ENCODE data around the gene RSAD1.

Gene RSAD1

DNA sequence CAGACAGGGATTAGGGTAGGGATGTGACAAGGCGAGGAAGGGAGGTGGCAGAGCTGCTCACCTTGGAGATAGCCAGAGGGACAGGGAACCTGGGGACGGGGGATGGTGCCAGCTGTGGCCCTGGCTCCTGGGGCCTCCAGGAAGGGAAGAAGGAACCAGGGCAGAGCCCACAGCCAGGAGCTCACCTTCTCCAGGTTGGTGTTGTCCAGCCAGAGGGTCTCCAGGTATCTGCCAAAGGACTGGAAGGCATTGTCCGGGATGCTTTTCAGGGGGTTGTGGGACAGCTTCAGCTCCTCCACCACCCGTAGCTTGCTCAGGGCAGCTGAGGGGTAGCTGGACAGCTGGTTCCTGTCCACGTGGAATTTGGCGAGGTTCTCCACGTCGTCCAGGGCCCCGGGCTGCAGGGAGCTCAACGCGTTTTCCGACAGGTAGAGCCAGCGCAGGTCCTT, 10.8 kb upstream of the RSAD1 start:
- no peak overlapping the region for H3K4me3 ChIP-seq (ENCODE audit: low read depth, low read length)
- TF ChIP-seq, protein P1, sequence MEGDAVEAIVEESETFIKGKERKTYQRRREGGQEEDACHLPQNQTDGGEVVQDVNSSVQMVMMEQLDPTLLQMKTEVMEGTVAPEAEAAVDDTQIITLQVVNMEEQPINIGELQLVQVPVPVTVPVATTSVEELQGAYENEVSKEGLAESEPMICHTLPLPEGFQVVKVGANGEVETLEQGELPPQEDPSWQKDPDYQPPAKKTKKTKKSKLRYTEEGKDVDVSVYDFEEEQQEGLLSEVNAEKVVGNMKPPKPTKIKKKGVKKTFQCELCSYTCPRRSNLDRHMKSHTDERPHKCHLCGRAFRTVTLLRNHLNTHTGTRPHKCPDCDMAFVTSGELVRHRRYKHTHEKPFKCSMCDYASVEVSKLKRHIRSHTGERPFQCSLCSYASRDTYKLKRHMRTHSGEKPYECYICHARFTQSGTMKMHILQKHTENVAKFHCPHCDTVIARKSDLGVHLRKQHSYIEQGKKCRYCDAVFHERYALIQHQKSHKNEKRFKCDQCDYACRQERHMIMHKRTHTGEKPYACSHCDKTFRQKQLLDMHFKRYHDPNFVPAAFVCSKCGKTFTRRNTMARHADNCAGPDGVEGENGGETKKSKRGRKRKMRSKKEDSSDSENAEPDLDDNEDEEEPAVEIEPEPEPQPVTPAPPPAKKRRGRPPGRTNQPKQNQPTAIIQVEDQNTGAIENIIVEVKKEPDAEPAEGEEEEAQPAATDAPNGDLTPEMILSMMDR (conservative IDR thresholded peaks at IDR 0.05; ENCODE audit: low read depth, low read length): no peak
- DNase-seq (ENCODE audit: low read depth): no peak

DNA sequence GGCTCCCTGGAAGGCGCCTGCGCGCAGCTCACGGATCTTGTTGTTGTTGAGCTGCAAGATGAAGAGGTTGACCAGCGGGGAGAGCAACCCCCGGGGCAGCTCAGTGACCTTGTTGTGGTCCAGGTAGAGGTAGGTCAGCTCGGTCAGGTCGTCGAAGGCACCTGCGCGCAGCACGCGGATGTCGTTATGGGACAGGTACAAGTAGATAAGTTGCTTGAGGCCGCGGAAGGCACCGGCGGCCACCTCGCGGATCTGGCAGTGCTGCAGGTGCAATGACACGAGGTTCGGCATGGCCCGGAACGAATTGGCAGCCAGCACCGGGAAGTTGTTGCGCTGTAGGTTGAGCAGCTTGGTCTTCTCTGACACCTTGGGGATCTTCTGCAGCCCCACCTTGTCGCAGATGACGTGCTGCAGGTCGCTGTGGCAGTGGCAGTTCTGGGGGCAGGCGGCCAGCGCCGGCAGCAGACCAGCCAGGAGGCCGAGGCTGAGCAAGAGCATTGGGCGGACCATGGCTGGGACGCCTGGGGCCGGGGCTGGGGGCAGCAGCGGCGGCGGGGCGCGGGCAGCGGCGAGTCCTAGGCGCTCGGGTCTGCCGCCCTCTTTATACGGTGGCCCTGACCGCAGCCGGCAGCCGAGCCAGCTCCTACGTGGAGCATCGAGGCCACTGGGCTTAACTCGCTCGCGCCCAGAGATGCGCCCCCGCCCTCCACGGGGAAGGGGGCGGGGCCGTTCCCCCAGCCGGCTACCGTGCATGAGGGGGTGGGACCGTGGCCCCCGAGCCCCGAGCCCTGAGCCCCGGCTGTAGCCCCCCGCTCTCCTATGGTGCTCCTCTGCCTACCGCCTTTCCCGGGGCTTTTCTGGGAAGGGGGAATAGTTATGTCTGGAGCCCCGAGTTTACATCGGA, 10.1 kb upstream of the RSAD1 start, which contains the start of gene CHAD:
Gene CHAD, minus strand, starts transcription at position 577 of the 904 bp plus-strand sequence. Its CDS starts 67 bp downstream, at position 510.
- no peak for DNase-seq (ENCODE audit: low read depth)
- peak within 1 kb of the TSS; percentile 35 for H3K4me3 ChIP-seq (ENCODE audit: low read depth, low read length)
- TF ChIP-seq, protein P1 (conservative IDR thresholded peaks at IDR 0.05; ENCODE audit: low read depth, low read length): no peak

DNA sequence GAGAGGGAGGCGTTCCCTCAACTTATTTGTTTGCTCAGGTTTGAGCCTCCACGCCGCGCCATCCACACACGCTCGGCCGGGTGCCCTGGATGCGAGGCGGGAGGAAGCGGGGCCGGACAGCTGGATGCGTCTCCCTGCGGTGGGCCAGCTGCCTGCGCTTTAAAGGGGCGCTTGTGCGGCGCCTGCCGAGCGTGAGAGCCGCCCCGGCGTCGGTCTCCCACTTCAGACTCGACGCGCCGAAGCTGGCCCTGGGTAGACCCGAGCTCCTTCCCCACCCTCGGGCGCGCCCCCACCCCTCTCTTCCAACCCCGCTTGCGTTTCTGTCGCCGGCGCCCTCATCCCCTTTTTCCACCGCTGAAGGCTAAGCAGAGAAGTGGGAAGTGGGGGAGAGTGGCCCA, 9.5 kb upstream of the RSAD1 start:
- H3K4me3 ChIP-seq (ENCODE audit: low read depth, low read length): peak overlapping the region; percentile 35

DNA sequence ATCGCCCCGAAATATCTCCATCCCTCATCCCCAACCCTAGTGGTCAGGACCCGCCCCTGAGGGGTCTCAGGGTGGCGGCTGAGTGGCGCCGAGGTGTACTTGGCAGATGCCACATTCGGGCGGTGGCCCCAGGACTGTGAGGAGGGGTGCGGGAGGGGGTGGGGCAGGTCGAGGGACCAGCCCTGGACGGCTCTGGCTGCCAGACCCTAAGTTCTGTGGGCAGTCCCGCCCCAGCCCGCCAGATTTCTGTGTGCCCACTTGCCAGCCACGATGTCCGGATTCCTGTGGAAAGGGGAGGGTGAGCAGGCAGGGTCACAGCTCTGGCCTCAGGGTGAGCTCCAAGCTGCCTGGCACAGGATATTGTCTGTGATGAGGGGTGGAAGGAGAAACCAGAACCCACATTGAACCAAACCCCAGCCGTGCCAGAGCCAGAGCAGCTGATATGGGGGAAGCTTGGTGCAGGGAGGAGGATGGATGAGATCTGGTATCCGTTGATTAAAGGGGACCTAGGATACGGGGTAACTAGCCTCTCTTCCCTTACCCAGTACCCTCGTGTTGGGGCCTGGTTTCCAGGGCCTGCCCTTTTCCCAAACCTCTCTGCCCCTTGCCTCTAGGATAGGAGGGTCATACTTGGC, 8.9 kb upstream of the RSAD1 start:
- no peak for DNase-seq (ENCODE audit: low read depth)
- no peak overlapping the region for H3K4me3 ChIP-seq (ENCODE audit: low read depth, low read length)
- TF ChIP-seq, protein P1 (conservative IDR thresholded peaks at IDR 0.05; ENCODE audit: low read depth, low read length): no peak

More for the DNA sequence above, 9.5 kb upstream of the RSAD1 start:
- TF ChIP-seq, protein P1 (conservative IDR thresholded peaks at IDR 0.05; ENCODE audit: low read depth, low read length): no peak
- DNase-seq (ENCODE audit: low read depth): peak; percentile 14

DNA sequence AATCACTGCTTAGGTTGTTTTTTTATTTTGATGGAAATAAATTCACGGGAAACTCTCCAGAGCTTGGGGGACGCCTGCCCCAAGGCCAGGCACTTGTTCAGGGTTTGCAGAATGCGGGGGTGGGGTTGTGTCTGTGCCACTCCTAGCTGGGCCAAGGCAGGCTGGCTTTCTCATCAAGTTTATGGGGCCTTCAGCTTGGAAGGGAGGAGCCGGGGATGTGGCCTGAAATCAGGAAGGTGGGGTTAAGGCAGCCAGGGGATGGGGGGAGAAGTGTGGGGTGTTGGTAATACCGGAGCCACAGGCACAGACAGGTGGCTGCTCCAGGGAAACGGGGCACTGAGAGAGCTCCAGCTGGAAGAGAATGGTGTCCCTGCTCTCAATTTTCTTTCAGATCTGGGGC, 8.2 kb upstream of the RSAD1 start:
- DNase-seq (ENCODE audit: low read depth): no peak
- TF ChIP-seq, protein P1 (conservative IDR thresholded peaks at IDR 0.05; ENCODE audit: low read depth, low read length): no peak

DNA sequence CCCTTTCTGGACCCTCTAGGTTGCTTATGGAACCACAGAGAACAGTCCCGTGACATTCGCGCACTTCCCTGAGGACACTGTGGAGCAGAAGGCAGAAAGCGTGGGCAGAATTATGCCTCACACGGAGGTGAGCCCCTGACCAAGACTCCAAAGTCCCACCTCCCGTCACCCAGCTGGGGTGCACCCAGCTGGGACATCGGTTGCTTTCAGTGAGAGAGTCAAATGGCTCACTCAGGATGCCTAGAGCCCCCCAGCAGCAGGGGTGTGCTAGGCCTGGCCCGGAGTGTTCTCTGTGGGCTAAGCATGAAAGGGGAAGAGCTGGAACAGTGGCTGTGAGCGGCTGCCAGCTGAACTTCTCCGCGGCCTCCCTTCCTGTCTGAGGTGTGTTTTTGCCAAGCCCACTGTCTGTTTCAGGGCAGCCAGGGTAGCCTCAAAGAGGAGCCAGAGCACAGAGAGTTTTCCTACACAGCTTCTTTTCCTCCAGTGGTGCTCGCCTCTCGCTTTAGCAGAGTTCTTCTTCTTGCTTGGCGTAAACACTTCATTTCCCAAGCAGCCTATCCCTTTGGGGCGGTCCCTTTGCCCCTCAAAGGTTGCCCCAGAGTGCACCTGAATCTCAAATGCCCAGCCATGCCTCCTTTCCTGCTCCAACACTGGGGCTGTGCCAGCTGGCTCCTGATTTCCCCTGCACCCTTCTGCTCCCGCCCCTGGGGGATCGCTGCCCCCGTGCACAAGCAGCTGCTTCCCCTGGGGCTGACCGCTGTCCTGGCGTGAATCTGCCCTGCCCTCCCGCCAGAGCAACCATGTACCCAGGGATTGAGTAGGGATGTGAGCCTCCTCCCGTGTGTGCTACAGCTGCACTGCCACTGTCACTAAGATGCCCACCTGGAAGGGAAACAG, 7.4 kb upstream of the RSAD1 start:
- DNase-seq (ENCODE audit: low read depth): no peak
- H3K4me3 ChIP-seq (ENCODE audit: low read depth, low read length): no peak overlapping the region
- TF ChIP-seq, protein P1 (conservative IDR thresholded peaks at IDR 0.05; ENCODE audit: low read depth, low read length): no peak

More for the DNA sequence above, 8.2 kb upstream of the RSAD1 start:
- no peak overlapping the region for H3K4me3 ChIP-seq (ENCODE audit: low read depth, low read length)
